Limb (tissue), 2 donors: ENCODE results near the gene PTH1R.

ENCODE experiments used
- DNase-seq, 2 donors: peaks; one replicate each; pipeline ENCODE4 v3.0.0-alpha.2; 2016; ENCODE audit errors: extremely low spot score in 2 of 2

PTH1R gene

DNA sequence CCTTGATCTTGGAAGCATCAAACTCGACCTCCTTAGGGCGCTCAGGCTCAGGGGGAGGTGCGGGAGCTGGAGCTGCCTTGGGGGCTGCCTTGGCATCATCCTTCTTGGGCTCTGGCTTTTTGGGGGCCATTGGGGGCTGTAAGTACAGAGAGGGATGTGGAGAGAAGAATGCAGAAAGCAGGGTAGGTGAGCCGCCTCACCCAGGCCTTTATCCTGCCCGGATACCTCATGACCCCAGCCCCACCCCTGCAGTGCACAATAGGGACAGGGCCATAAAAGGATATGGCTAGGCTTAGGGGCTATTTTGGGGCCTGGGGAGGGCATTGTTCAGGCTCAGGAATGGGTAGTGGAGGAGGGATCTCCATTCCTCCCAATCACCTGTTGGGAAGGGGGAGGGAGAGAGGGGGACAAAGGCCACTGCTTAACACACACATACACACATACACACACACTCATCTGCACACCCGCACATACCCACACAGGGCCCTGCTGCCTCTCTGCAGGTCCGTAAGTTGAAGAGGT is 14.2 kb upstream of the PTH1R start, which contains the start of gene MYL3:
Gene MYL3 (minus strand): TSS at position 184 of the 522 bp plus-strand sequence. CDS start 54 bp downstream, at position 130.
- peak in 1 of 2 donors; percentile 29 for DNase-seq

DNA sequence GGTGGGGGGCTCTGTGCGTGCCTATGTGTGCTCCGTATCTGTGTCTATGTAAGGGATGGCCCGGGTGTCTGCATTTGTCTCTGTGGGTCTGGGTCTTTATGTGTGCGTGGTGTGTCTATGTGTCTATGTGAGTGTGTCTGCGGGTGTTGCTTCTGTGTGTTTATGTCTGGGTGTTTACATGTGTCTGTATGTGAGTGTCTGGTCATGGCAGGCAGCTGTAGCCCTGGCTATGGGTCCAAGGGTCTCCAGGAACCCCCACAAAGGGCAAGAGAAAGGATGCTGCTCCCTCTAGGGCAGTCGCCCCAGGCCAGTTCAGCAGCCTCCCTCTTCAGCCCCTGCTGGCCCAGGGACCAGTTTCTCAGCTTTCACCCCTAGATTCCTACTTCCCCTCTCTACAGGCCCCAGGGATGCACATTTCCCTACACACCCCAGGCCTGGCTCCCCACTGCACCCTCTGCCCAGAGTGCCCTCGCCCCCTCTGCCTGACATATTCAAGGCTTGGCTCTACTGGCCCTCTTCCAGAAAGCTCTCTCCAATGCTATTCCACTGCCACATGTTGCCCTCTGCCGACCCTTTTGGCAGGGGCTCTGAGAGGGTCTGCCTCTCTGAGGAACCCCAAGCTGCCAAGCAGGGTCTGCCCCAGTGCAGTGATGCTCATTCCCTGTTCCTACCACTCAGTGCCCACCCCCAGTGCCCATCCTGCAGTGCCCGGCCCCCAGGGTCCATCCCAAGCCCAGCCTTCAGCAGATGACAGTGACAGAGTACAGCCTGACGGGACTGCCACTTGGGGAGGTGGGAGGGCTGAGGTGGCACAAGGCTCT is 13.2 kb upstream of the PTH1R start:
- peak in 1 of 2 donors; percentile 32 for DNase-seq

DNA sequence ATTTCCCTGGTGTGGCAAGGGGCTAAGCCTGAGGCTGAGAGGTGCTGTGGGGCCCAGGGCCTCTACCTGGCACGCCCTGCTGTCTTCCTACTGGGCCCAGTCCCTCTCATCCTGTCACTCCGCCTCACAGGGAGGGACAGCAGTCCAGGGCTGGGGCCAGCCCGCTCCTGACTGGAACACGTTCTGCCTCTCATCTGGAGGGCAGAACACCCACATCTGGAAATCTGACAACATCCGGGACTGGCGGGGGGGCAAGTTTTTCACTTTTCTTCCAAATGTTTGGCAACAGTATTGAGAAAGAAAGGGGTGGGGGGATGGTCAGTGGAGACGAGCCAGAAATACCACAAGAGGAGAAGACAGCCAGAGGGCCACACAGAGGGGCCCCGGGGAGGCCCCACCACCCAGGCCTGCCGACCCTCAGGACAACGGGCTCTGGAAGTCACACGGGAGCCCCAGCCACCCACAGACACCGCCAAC is 12.5 kb upstream of the PTH1R start:
- no peak for DNase-seq

DNA sequence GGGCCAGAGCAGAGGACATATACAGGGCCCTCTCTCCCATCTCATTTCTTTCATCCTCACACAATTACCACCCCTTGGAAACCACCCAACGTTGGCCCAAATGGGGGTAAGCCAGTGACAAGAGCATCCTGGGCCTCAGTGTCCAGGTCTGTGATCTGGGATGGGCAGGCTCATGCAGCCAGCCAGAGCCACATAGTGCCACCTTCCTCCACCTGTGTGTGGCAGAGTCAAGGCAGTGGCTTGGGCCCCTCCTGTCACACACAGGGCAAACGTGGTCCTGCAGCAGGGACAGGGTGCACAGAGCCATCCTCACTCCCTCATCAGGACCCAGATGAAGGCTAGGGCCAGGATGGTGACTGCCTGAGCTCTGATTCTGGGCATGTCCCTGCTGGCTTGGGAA is 12.0 kb upstream of the PTH1R start:
- DNase-seq: no peak

DNA sequence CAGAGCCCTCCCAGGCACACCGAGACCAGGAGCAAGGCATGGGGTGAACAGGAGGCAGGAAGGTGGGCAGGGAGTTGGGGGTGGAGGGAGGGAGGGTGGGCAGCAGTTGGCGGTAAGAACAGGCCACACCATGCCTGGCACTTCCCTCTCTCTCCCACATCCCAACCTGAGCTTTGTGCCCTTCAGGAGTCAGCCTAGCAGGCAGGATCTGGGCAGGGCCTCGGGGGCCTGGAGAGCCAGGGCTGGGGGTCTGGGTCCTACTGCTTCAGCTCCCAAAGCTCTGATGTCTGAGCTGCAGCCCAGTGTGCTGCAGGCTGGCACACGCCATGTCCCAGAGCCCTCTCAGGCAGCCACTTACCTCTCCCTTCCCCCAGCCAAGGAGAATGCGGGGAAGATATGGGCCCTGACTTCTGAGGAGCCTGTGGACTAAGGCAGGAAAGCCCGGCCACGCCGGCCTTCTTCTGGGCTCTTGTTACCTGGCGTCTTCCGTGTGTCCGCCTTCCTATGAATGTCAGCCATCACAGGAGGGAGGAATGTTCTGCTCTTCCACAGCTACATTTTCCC is 11.4 kb upstream of the PTH1R start:
- DNase-seq: no peak

DNA sequence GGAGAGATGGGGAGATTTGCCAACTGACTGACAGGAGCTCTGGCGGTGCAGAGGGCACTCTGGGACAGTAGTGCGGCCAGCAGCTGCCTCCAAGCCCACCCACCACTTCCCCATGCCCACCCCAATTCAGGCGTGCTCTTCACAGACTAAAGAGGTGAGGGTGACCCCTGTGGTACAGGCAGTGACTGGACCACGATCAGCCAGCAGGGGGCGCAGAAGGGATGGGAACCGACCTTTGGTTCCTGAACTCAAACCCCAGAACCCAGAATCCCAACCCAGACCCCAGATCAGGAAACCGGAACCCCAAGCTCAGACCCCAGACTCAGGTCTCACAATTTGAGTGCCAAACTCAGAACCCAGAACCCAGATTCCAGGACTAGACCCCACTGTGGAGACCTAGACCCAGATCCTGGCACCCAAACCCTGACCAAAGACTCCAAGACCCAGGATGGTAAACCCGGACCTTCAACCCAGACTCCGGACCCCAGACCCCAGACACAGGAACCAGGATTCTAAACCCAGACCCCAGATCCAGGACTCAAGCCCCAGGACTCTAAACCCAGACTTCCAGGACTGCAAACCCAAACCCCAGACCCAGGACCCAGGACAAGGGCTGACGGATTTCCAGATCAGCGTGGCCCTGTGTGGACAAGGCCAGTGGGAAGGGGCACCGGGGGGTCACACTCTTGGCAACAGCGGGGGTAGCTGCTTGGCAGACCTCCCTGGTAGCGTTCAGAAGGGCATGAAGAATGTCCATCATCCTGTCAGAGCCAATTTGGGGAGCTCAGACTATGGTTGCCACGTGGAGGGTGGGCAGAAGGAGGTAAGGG is 10.6 kb upstream of the PTH1R start:
- DNase-seq: peak in 1 of 2 donors; percentile 85

DNA sequence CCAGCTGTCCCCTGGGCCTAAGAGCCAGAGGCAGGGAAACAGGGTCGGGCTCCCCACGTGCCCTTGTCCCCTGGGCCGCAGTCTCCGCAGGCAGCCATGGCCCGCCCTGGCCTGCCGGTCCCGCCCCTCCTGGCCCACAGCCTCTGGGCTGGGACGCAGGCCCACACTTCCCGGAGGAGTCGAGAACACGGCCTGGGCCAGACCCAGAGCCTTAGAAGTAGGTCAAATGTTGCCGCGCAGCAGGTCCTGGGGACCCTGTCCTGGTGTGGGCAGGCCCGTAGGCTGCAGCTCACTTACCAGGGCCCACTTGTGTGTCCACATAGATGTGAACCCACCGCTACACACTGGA is 10.0 kb upstream of the PTH1R start:
- no peak for DNase-seq

DNA sequence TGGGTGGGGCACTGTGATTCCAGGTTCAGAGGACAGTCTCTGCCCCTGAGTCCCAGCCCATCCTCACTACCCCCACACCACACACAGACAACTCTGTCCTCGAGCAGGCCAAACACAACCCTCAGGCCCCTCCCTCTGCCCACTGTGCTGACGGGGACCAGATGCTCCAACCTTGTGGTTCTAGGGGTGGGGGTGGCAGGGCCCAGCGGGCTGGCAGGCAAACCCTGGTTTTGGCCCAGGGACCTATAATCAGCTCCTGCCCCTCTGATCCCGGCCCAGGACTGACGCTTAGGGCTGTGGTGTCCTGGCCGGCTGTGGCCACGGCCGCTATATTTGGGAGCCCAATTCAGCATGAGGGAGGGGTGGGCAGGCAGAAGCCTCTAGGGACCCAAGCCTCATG is 9.2 kb upstream of the PTH1R start:
- no peak for DNase-seq

DNA sequence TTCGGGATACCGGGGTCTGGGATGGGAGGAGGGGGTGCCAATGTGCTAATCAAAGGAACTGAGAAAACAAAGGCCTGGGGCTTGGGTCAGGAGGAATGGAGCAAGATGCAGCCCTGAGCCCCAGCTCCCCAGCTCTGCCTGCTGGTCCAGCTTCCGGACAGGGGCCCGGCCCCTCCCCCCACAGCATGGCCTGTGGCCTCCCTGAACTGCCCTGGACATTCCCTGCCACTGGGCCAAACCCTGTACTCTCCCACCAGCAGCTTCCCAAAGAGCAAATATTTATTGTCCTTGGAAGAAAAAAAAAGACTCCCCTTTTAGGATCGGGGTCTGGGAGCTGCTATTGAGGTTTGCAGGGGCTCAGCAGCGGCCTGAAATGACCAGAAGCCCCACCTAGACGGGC is 8.6 kb upstream of the PTH1R start:
- DNase-seq: no peak

DNA sequence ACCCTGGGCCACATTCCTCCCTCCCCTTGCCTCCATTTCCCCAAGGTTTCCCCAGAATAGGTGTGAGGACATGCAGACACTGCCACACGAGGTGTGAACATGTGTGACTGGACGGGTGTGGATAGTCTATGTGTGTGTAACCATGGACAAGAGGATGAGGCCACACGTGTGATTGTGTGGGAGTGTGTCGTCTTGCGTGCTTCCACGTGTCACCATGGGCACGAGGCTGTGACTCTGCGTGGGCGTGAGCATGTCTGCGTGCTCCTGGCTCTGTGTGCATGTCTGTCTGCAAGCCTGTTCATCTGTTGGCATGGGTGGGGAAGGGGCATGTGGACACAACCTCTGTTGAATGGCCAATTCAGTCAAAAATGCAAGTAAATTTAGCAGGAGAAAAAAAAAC is 8.1 kb upstream of the PTH1R start:
- no peak for DNase-seq

DNA sequence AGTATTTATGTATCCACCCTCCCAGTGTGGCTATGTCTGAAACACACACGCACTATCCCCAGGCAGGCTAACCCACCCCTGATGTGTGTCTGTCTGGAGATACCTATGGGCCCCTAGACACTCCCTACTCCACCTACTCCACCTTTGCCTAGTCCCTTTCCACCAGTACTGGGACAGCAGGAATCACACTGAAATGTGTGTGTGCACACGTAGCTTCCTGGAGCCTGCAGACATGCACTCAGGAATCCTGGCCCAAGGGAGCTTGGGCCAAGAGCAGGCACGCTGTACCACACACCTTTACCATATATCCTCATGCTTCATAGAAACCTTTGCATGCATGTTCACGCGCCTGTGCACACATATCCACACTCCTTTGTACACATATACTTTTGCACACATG is 6.9 kb upstream of the PTH1R start:
- DNase-seq: no peak

DNA sequence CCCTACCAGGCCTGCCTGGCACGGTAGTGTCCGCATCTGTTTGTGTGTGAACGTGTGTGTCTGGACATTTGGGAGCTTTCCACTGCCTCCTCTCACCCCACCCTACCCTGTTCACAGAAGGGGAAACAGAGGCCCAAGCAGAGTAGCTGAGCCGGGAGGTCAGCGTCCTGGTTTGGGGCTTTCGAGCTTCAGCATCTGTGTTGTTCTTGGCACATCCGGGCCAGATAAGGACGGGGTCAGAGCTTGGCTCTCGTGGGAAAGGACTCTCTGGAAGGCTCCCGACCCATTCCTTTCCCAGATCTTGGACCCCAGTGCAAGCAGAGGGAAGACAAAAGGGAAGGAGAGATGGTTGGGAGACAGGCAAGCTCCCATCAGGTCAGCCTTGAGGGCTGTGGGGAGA is 6.3 kb upstream of the PTH1R start:
- DNase-seq: no peak

DNA sequence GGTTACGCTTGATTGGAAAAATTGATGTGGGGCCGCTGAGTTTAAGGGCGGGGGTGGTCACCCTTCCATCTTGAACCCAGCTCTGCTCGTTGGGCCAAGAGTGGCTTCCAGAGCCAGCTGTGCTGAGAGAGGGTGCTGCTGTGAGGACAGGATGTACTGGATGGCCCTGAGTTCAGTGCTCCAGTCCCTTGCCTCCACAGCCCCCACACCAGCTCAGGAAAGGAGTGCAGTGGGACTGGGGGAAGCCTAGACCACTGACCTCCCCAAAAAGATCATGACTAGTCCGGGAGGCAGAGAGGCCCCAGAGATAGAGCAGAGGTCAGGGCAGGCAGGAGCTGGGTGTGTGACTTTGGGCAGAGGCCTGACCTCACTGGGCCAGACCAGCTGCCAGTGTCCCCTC is 4.0 kb upstream of the PTH1R start:
- DNase-seq: no peak

DNA sequence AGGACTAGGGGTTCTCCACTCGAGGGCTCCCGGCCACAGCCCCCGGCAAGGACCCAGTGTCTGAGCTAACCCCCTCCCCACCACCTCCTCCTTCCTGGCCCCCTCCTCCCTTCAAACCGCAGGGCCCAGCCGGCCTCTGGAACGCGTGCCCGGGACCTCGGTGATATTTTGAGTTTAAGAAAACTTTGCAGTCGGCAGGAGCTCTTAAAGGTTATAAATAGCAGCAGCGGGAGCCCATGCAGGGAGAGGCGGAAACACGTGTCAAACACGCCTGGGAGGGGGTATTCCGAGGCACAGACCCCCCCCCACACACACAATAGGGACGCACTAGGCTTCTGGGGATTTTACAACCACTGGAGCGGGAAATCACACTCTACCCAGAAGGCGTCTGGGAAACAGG is 3.1 kb upstream of the PTH1R start:
- peak; percentile 75 to 83 for DNase-seq

DNA sequence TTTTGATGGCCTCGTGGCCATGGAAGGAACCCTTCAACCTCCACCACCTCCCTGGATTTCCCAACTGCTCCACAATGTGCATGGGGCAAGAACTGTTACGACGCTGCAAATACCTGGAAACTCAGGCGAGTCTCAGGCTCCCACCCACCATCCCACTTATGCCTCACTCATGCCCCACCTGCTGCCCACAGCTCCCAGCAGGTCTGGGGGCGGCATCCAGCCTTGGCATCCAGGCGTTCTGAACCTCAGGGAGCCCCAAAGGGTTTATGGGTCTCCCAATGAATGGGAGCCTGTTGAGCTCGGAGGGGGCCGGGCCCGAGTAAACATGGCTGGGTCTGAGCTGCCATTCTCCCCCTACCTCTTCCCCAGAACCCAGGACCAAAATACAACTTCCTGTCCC is 2.0 kb upstream of the PTH1R start:
- no peak for DNase-seq

DNA sequence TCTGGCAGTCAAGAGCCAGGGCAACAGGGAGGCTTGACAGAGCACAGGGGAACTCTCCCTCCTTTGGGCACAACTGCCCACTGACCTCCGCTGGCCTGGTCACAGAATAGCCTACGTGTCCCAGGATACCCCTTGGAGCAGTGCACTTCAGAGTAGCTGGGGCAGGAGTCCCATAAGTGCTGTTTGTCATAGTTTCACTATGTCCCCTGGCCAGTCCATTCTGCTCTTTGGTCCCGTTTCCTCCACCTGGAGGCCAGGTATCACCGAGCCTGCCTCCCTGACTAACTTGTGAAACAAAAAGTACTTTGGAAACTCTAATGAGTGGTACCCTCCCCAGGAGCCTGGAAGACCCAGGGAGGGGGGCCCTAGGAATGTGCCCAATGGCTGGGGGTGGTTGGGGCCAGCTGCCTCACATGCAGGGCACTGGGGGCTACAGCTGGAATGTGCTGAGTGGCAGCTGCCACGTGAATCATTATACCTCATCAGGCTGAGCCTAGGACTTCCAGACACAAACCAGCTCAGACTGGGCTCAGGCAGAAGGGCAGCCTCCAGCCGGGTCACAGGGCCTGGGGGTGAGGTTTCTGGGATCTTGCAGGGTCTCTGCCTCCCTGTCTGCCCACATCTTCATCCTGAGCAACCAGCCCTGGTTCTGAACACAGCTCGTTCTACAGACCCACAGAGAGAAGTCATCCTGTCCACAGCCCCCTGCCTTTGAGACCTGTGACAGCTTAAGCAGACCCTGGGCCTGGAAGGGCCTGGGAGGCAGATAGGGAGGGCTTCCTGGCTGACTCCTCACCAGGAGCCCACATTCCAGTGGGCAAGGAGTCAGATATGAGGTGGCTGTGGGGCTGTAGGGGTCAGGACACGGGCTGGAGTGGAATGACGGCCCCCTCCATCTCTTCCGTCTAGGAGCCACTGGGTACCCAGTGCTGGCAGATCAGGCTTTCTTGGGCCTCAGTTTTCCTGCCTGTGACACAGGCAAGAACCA is 914 bp upstream of the PTH1R start:
- DNase-seq: no peak

DNA sequence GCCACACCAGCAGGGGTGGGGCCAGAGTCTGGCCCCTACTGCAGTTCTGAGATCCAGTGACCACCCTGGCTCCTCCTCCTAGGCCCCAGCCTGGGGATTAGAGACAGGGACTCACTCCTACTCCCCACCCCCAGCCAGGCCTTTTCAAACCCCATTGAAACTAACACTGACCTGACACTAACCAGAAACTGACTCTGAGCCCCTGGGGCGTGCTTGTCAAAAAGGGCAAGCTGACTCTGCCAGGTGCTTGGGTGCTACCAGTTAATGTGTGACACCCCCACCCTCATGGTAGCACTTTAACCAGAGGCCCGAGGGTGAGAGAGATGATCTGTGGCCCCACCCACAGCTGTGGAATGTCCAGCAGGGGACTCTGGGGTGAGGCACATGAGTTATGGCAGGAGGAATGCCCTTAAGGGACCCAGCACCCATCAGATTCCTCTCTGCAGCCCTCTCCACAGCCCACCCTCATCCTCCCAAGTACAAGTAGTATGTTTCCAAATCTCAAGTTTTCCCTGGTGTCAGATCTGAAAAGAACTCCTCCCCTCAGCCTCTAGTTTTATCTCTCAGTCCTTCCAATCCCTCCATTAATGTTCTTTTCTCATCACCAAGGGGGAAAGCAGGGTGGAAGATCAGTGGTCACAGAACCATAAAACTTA is 1.4 kb downstream of the PTH1R start:
- no peak for DNase-seq

DNA sequence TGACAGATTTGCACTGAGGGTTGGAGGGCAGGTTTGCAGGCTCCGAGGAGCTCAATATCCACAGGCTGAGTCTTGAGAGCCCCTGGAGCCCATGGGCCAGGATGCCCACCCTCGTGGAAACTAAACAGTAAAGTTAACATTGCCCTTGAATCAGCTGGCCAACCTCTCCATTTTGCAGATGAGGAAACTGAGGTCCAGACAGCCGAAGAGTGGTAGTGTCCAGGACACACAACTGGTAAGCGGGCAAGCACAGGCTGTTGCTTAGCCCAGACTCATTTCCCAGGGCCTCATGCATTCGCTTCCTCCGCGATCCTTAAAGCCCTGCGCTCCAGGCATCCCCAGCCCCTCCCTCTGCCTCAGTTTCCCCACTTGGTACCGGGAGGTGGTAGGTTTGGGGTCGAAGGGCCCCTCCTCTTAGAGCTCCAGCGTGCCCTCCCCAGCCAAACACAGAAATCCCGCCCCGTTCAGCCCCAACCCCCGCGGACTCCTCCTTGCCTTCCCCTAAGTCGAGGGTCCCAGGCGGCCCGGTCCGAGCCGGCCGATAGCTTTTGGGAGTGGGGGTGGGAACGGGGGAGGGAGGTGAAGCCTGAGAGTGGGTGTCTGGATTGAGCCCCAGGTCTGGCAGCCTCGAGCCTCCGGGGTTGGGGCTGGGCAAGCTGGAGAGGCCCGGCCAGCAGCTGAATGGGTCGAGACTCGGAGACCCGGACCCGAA is 3.5 kb downstream of the PTH1R start:
- no peak for DNase-seq

DNA sequence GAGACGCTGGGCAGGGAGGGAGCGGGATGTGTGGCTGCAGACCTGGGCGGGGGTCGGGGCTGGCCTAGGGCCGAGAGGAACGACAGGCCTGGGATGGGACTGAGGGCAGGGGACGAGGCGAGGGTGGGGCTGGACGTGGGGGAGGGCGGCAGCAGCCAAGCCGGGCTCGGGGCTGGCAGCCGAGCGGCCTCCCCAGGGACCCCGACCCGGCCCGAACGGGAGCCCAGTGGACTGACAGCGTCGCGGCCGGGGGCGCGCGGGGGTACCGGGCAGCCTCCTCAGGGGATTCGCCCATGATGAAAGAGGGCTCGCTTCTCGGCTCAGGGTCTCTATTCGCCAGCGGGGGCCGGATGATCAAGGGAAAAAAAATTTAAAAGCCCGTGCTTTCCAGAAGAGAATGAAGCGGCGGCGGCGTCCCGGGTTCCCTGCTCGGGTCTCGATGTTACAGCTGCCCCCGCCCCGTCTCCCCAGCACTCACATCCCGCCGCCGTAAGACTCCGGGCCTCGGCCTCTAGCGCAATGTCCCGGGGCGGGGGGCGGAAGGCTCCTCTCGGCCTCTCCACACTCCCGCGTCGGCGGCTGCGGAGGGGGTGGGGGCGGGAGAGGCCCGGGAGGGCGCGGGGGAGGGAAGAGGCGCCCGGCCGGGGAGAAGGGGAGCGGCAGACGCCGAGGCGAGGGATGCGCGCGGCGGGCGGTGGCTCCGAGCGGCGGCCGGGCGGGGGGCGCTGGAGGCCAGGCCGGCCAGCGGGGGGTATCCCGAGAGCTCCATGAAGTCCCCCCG is 4.3 kb downstream of the PTH1R start:
- DNase-seq: peak in 1 of 2 donors; percentile 80
